Islet of Langerhans (tissue), 1 donor: Measurements from ENCODE around the gene ATP7A.

ENCODE experiments used
- FAIRE-seq: peaks from one replicate; lab custom pipeline; 2011; peaks lifted over from hg19 to GRCh38; lab: Jason Lieb, UNC

The ATP7A gene

DNA sequence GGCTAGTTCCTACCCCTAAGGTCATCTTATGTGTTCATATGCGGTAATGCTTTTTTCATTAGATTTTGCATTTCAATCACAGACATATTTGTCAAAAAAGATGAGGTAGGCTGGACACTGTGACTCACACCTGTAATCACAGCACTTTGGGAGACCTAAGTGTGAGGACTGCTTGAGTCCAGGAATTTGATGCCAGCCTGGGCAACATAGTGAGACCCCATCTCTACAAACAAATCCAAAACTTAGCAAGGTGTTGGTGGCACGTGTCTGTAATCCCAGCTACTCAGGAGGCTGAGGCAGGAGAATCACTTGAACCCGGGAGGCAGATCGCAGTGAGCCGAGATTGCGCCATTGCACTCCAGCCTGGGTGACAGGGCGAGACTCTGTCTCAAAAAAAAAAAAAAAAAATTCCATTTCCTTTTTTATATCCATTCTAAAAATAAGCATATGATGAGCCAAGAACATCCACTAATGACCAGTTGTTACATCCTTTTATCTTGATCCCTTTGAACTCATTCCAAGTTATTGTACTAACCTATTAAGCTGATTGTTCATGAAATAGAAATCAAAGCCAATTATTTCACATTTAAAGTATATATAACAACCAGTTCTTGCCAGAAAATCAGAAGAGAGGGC lies 35.5 kb downstream of the ATP7A start:
- peak; percentile 75 for FAIRE-seq

DNA sequence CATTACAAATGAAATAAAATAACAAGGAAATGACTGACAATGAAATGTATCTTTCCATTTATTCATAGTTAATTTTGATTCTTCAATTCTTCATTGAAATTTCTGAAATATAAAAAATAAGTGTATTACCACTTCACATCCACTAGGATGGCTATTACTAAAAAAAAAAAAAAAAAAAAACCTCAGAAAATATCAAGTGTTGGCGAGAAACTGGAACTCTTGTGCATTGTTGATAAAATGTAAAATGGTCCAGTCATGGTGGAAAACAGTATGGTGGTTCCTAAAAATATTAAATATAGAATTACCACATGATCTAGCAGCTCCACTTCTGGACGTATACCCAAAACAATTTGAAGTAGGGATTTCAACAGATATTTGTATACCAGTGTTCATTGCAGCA lies 36.1 kb downstream of the ATP7A start:
- peak; percentile 9 for FAIRE-seq

DNA sequence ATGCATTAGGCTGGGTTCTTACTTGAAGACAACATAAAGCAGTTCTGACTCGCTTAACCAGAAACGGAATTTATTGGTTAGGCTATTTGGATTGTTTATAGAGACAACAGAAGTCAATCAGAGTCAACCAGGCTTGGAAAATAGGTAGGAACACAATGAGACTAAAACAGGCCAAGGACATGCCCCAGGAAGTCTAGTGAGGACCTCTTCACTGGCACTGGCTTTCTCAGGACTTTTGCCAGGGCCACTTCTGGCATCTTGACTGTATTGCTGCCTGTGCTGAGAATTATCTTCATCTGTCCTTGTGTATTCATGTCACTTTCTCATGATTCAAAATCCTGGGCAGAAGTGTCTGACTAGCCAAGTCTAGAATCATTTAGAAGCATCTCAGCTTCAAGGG lies 39.3 kb downstream of the ATP7A start:
- FAIRE-seq = no peak

DNA sequence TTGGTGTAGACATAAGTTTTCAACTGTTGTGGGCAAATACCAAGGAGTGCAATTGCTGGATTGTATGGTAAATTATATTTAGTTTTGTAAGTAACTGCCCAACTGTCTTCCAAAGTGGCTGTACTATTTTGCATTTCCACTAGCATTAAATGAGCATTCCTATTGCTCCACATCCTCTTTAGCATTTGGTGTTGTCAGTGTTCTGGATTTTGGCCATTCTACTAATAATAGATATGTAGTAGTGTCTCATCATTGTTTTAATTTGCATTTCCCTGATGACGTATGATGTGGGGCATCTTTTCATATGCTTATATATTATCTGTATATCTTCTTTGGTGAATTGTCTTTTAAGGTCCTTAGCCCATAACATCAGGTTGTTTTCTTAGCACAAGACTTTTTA lies 41.7 kb downstream of the ATP7A start:
- FAIRE-seq = no peak

DNA sequence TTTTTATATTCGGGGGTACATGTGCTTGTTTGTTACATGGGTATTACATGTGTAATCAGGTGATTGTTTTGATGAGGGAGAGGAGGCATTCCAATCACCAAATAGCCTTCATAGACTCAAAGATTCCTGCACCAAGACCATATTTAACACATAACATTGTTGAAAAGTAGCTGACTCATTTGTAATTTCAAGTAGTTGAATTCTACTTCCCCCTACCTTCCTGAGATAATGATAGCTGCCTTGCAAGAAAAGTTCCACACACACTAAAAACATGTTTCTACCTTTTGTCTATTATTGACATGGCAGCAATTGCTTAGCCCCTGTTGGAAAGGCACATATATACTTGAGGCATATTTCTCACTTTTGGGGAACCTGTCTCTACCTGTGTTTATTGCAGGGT lies 42.8 kb downstream of the ATP7A start:
- no peak for FAIRE-seq

DNA sequence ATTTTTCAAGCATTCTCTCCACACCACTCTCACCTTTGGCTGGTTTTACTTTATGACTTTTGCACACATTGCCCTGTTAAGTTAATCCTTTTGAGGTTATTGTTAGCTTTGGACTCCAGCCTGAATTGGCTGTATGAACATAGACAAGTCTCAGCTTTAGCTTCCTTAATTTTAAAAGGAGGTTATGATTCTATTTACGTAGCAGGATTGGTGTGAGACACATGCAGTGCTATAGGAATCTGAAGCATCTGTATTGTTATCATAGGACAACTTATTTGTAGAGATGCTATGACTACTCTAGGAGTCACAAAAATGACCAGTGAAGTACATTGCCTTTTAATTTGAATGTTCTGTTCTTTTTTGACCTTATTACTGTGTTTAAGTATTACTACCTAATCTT lies 43.2 kb downstream of the ATP7A start:
- no peak for FAIRE-seq

DNA sequence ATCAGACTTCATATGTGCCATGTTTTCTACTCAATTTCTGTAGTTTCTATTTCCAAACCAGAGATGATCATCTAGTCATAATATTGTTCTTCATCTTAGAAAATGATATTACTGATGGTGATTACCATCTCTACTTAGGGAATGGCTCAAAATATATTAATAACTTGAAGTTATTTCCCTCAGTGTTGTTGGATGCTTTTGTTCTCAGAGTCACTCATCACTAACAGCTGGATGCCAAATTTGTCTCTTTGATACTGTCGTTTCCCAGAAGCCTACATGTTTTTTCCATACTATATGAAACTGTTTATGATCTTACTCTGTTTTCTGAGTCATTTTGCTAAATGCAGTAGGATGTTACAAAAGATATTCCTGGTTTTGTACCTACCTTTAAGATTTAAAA lies 50.1 kb downstream of the ATP7A start:
- FAIRE-seq = no peak

DNA sequence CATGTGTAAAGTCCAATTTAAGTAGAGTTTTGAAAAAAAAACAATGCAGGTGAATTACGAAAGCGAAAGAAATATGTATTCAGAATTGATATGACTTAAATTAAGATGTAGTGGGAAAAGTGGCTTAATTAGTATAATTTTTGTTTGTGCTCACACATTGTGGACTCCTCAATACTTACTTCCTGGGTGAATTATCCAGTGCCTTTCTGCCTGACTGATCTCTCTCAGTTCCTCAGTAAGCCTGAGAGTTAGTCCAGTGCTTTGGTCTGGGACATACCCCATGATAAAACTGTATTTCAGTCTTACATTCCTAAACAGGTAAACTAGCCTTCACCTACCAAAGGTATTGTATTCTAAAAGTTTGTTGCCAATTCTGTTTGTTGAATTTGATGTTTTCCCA lies 50.6 kb downstream of the ATP7A start:
- no peak for FAIRE-seq

DNA sequence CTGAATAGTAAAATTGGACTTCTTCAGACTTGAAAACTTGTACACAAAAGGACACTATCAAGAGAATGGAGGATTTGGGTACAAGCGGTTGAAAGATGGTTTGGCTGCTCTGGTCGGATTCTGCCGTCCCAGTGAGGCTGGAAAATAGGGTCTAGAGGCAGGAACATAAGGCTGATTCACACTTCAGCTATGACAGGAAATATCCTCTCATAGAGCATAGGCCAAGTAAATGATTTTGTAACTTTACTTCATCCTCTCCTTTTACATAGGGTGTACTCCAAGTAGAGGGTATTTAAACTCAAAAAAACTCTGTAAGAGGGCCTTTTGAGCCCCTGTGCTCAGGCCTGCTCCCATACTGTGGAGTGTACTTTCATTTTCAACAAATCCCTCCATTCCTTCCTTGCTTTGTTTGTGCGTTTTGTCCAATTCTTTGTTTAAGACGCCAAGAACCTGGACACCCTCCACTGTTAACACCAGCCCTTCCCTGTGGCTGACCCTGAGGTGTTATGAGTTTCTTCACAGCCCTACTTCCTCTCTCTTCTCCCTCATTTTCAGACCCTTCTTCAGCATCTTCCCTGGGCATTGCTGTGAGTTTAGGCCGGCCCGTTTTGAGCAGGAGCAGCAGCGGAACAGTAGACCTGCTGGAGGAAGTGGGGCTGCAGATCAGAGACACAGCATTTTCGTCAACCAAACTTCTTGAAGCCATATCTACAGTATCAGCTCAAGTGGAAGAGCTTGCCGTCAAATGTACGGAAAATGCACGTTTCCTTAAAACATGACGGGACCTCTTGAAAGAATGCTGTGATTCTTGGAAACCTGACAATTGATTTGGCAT lies 51.8 kb downstream of the ATP7A start:
- FAIRE-seq = no peak

DNA sequence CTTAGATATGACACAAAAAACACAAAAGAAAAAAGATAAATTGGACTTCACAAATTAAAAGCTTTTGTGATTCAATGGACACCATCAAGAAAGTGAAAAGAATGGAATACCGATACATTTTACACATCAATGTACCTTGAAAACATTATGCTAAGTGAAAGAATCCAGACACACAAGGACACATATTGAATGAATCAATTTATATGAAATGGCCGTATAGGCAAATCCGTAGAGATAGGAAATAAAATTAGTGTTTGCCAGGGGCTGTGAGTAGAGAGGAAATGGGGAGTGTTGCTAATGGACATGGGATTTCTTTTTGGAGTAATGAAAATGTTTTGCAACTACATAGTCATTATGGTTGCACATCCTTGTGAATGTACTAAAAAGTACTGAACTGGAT lies 55.9 kb downstream of the ATP7A start:
- FAIRE-seq = no peak

DNA sequence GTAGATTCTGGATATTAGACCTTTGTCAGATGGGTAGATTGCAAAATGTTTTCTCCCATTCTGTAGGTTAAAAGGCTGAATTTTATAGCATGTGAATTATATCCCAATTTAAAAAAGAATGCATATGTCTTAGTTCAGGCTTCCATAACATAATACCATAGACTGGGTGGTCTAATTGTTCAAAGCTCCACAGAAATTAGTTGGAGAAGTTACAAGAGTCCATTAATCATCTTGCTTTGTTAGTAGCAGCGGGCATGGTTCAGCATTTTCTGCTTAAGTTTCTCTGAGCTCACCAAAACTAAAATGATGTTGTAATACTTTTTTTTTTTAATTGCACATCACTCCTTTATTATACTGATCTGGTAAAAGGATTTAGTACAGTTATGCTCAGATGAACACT lies 57.1 kb downstream of the ATP7A start:
- no peak for FAIRE-seq

DNA sequence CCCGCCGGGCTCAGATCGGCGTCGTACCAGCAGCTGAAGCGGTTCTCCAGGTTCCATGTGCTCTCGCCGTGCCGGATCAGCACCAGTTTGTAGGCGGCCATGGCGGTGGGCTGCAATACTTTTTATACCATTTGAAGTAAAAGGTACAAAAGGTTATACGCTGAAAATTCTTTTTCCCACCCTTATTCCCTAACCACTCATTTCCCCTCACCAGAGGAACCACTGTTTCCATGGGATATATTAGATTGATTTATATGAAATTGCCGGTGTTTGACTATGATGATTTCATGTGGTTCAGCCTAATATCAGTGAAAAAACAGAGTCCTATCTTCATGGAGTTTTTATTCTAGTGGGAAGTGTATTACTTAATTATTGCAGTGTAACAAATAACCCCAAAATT lies 59.0 kb downstream of the ATP7A start, which contains the start of gene PGAM4:
Gene PGAM4, minus strand, starts transcription at position 101 of the 400 bp plus-strand sequence. Its CDS starts 0 bp downstream, at position 101.
- FAIRE-seq = no peak

DNA sequence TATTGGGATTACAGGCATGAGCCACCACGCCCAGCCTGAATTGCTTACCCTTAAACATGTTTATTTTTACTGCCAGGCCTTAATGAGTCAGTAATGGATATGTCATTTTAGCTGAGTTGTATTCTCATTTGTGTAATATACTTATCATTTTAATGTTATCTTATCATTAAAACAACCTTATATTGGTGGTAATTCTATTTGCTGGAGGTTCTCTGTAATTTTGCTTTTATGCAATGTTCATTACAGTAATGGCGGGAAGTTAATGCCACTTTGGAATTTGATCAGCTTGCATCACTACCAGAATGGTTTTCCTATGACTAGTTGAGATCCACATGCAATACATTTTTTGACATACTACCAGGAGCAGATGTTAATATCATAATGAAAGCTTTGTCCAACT lies 65.3 kb downstream of the ATP7A start:
- no peak for FAIRE-seq

DNA sequence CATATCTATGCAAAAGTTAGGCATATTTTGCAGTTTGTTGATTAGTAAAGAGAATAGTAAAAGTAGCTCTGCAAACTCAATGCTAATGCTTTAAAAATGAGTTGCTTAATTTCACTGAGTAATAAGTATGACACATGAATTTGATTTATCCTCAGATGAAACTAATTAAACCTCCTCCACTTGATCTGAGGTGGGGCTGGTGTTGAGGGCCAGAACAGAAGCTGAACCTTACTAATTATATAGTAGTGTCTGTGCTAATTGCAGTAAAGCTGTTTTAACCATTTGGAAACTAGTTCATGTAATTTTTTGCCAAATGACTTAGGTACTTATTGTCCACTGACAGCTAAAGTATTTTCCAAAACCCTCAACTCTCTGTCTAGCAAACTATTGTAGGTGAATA lies 66.6 kb downstream of the ATP7A start:
- peak; percentile 5 for FAIRE-seq

DNA sequence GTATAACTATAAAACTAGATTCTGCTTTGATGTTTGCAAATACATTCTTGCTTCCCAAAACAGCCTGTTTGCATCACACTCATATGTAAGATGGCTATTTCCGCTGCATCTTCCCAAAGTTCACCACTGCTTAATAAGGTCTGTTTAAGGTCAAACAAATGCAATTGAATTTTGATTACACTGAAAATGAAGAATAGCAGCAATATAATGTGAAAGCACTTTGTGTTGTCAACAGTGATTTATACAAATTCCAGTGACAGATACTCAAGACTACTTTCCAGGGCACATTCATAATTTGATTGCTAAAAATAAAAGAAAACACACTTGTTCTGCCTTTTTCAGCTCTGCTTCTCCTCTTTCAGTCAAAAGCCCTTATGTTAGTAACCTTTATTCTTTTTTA lies 67.0 kb downstream of the ATP7A start:
- FAIRE-seq = no peak

DNA sequence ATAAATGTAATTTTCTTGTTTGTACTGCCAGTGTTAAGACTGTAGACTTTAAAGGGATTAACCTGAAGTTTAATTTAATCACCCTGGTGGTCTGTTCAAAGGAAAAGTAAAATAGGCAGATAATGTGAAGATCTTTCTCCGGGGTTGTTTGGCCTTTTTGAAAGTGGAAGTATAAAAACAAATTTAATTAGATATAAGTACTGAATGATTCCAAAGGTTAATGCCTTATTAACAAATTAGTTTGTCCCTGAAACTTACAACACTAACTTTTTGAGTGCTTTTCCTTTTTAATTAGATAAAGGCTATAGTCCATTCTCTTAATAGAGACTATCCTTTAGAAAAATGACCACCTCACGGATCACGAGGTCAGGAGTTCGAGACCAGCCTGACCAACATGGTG lies 69.4 kb downstream of the ATP7A start:
- FAIRE-seq = peak; percentile 38

DNA sequence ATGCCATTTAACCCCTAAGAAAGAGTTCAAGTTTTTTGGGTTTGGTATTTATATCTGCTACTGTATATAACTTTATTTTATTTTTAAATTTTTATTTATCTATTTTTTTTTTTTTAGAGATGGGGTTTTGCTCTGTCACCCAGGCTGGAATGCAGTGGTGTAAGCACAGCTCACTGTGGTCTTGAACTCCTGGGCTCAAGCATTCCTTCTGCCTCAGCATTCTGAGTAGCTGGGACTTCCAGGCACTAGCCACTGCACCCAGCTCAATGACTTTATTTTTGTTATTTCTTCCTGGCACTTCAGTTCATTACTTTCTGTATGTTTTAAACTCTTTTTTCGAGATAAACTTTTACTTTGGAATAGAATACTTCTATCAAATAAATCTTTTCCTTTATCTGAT lies 101.4 kb downstream of the ATP7A start:
- FAIRE-seq = no peak

DNA sequence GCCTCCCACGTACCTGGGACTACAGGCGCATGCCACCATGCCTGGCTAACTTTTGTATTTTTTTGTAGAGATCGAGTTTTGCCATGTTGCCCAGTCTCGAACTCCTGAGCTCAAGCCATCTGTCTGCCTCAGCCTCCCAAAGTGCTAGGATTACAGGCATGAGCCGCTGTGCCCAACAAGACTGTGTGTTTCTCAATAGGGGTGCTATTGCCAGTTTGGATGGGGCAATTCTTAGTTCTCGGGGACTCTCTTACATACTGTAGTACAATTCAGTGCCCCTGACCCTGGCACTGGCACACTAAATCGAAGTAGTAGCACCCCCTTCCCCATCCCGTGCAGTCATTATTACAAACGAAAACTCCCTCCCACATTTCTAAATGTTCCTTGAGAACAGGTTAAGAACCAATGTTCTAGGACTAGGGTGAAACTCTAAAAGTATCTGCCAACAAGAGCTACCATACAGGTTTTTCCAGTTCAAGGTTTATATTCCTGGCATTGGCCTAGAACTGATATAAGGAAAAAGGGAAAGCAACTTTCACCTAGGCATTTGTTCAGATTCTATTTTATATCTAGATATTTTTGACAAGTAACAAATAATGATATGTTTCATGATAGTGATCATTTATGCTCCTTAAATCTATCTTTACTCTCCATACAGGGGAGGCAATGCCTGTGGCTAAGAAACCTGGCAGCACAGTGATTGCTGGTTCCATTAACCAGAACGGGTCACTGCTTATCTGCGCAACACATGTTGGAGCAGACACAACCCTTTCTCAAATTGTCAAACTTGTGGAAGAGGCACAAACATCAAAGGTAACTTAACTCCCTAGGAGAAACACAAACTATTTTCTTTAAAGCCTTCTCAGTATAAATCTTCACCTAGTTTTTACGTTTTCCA lies 109.3 kb downstream of the ATP7A start:
- FAIRE-seq = no peak

DNA sequence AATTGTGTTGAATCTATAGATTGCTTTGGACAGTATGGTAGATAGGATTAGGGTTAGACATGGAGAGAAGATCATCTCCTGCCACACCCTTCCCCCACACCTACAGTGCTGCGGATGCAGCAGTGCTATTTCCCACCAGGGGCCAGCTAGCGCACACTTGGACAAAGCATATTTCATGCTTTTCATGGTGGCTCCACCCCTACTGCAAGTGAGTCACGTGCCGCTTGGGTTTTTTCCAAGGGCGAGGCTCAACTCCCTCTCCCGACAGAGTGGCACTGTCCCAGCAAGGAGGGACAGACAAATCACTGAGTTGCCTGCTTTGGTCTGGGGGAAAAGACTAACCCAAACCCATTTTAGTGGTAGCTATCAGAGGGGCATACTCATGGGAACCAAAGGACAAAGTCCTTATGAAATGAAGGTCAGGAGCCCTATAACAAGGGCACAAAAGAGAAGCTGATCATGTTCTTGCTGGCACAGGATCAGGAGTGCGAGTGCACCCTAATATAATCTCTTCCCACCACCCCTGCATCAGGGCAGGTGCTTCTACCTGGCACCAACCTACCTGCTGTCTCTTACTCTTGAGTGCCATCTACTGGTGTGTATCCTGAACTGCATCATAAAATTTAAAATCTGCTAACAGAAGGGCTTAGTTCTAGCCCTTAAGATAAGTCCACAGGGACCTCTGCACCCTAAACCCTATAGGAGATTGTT lies 114.0 kb downstream of the ATP7A start:
- FAIRE-seq = no peak

DNA sequence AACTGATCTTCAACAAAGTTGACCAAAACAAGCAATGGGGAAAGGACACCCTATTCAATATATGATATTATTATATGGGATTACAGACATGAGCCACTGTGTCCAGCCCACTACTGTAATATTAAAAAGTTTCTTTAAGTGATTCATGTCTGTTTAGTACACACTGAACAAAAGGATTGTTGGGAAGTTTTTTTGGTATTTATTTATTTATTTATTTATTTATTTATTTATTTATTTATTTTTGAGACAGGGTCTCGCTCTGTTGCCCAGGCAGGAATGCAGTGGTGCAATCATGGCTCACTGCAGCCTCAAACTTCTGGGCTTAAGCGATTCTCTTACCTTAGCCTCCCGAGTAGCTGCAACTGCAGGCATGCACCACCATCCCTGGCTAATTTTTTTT lies 117.3 kb downstream of the ATP7A start:
- no peak for FAIRE-seq

DNA sequence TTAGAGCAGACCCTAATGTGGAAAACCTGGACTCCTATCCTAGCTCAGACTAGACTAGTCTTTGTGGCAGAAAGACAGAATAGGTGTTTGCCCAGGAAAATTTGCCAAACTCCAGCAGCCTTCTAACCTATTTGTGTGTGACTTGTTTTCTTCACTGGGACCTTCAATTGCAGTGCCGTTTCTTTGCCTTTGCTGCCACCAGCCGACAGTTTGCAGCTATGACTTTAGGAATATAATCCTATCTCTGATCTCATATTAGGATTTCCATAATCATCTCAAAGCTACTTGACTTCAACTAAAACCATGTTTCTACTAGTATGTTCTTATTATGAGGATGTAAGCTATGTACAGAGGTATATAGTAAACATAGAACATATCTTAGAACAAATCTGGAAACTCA lies 119.2 kb downstream of the ATP7A start:
- peak; percentile 9 for FAIRE-seq

DNA sequence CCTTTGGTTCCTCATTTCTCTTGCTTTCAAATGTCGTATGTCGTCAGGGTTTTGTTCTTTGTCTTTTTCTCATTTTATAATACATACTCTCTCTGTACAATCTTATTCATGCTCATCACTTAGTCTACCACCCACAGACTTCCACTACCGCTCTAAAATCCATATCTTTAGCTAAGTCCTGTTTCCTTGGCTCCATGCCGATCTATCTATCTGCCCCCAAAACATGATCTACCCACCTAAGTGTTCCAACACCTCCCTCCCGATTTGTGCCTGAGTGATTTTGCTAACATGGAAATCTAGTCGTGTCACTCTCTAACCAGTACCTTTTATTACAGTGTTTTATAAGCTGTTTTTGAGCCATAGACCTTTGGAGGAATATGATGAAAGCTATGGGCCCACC lies 124.6 kb downstream of the ATP7A start:
- FAIRE-seq = no peak
